Stimulated activated CD4-positive, alpha-beta T cell treated with anti-CD3 and anti-CD28 coated beads, TNF-alpha, amount 100 ng/mL, for 4 hours (primary cell): ENCODE data around the gene SNRPD3.
"Not testable (repeated sequence)": the region's sequence is repeated elsewhere in the genome, so short reads cannot be mapped to it uniquely, and the experiment has no call there.

Experiments
- DNase-seq, 3 experiments: peaks; one replicate each; pipeline ENCODE4 v3.0.0-alpha.2; 2020; ENCODE audit warnings: low read depth in 3 of 3

The SNRPD3 gene

GRCh38 chr22:24555165-24556039 lies at the start of gene SNRPD3:
Gene SNRPD3 (plus strand): TSS chr22:24555999. CDS start chr22:24557675, 1,676 bp downstream.
- peak; percentile 99 to 100 (median 100) for DNase-seq

- no peak for DNase-seq
Measured at GRCh38 chr22:24506802-24507438, 48.9 kb upstream of the SNRPD3 start.

- no peak for DNase-seq
Measured at GRCh38 chr22:24507716-24508115, 48.1 kb upstream of the SNRPD3 start.

- no peak for DNase-seq
Measured at GRCh38 chr22:24510637-24511625, 44.9 kb upstream of the SNRPD3 start.

DNA sequence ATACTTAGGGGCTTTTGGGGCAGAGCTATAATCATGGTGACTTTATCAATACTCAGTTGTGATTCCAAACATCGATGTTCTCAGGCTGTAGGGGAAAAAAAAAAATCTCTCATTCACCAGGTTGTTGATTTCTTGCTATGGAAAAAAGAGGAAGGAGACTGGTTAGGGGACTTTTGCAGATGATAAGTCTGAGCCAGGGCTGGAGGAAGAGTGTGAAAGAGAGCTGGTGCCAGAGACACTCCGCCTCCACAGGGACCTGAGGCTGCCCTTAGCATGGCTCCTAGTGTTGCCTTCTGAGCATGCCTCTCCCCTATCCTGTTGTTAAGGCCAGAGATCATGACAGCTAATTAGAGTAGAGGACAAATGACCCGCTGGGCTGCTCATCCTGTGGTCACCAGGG lies 43.8 kb upstream of the SNRPD3 start:
- no peak for DNase-seq

GRCh38 chr22:24513378-24514240 lies 42.2 kb upstream of the SNRPD3 start:
- no peak for DNase-seq

- DNase-seq = no peak
Measured at GRCh38 chr22:24514241-24515026, 41.4 kb upstream of the SNRPD3 start.

- no peak for DNase-seq
Measured at GRCh38 chr22:24515027-24515338, 40.8 kb upstream of the SNRPD3 start.

DNA sequence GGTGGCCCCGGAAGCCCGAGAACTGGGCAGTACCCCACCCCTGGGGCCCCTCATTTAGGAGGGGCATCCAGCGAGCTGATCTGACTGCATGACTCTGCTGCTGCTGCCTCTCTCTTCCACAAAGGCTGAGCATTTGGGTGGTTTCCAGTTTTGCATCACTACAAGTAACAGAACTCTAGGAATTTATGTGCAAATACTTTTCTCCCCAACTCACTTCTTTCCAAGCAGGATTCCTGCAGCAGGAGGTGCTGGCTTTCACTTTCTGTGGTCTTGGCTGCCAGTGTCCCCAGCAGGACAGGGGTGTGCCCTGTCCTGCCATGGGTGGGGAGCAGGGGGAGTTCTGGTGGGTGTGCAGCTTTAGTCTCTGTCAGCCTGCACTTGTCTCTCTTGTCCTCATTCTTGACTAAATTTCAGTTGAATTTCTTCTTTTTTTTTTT lies 39.5 kb upstream of the SNRPD3 start:
- no peak for DNase-seq

DNA sequence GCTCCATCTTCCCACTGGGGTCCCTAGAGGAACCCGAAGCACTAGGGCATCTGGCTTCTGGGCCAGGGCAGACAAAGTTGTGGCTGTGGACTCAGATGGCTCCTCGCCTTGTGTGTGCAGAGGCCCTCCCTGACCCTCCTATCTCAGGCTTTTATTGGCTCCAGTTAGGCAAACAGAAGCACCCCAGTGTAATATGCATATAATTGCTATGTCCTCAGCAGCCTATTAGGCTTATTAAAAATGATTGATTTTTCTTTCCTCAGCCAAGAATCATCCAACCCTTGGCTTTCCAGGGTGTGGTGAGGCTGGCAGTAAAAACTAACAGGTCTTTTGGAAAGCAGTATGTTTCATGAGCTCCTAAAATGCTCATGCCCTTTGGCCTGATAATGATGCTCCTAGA lies 38.4 kb upstream of the SNRPD3 start:
- no peak for DNase-seq

DNA sequence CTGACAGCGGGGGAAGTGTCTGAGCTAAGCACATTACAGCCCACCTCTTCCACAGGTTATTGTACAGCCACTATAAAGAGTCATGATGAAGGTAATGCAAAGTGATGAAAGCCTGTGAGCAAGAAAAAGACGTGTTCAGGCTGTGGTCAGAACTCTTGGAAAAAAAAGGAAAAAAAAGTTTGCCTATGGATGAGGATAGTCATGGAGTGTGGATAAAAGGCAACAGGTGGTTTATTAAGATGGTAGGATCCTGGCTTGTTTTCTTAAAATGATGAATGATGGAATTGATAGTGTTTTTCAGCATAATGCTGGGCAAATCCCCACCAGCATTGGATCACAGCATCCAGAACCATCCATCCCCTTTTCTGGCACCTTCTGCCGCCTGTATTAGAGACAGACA lies 37.6 kb upstream of the SNRPD3 start:
- DNase-seq = no peak

DNA sequence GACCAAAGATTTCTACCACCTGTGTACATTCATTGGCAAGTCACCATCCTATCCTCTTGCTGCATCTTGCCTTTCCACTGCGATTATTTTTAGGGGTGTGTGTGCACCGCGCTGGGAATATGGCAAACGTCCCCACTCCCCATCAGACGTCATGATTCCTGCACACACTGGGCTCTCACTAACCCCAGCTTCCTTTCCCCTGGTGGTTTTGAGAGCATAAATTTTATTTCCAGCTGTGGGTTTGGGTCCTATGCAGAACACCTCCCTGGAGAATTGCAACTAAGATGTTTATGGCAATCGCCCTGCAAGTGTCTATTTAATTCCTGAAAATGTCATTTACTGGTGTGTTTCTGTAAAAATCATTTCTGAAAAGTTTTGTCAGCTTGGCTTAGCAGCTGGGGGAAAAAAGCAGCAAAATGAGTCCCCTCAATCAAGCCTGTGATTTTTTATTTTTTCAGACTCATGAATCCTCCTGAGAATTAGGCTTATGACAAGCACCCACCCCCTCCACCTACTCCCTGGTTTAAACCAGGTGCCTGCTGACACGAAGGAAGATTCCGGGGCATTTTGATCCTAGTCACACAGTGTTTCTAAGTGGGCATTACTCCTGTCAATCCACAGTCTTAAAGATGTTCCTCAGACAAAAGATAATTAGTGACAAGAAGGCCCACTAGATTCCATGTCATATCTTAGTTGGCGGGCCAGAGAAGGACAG lies 36.9 kb upstream of the SNRPD3 start:
- DNase-seq = no peak

- no peak for DNase-seq
Measured at GRCh38 chr22:24519496-24519895, 36.3 kb upstream of the SNRPD3 start.

GRCh38 chr22:24521791-24522245 lies 34.0 kb upstream of the SNRPD3 start:
- DNase-seq = peak in 2 of 3 experiments; percentile 6 to 9

- DNase-seq = no peak
Measured at GRCh38 chr22:24523873-24524272, 31.9 kb upstream of the SNRPD3 start.

- DNase-seq = peak; percentile 45 to 68 (median 62)
Measured at GRCh38 chr22:24525416-24526037, 30.3 kb upstream of the SNRPD3 start.

- no peak for DNase-seq
Measured at GRCh38 chr22:24526191-24526590, 29.6 kb upstream of the SNRPD3 start.

GRCh38 chr22:24529898-24530297 lies 25.9 kb upstream of the SNRPD3 start:
- no peak for DNase-seq

- DNase-seq = not testable (repeated sequence)
Measured at GRCh38 chr22:24530968-24531367, 24.8 kb upstream of the SNRPD3 start.
